ENCODE data around the gene C6orf15.
A peak's percentile ranks its signal among the peaks of the same experiment; 100 is the strongest.

C6orf15 gene

GRCh38 chr6:31112478-31112877 lies at the start of gene C6orf15:
C6orf15 (minus strand) TSS chr6:31112575; CDS start chr6:31112555, 20 bp downstream.
- DNase-seq = no peak

- DNase-seq = no peak
Observed at GRCh38 chr6:31161216-31162126, 49.1 kb upstream of the C6orf15 start.

- peak; percentile 7 for DNase-seq
Observed at GRCh38 chr6:31158863-31159855, 46.8 kb upstream of the C6orf15 start.

DNA sequence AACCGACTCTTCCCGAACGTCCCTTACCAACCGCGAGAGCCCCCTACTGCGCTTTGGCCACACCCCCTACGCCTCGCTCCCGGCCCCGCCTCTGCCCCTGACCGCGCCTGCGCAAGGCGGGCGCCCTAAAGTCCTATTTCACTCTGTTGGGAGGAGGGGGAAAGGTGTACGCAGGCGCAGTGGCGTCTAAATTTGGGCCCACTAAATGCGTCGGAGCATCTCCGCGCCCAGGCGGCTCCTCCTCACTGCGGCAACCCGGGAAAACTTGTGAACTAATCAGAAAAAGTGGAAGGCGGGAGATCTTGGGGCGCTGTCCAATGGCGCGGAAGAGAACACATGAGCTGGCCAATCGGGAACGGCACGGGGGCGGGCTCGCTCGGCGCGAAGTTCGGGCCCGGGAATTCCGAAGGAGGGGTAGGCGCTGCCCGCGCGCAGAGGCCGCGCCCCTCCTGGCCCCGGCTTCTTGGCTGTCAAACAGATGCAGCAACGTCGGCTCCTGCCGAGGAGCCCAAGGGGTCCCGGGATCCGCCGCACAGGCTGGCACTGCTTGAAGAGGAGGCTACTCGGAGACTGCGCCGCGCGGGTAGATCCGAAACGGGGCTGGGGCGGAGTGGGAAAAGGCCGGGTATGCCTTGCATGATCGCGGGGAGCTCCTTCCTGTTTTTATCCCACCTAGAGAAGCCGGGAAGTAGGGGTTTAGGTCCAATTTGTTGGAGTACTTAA lies 45.9 kb upstream of the C6orf15 start, which contains the start of gene TCF19:
Gene TCF19, plus strand, starts transcription at position 450 of the 723 bp plus-strand sequence. CDS start 881 bp downstream, outside the sequence.
- DNase-seq = peak; percentile 99

DNA sequence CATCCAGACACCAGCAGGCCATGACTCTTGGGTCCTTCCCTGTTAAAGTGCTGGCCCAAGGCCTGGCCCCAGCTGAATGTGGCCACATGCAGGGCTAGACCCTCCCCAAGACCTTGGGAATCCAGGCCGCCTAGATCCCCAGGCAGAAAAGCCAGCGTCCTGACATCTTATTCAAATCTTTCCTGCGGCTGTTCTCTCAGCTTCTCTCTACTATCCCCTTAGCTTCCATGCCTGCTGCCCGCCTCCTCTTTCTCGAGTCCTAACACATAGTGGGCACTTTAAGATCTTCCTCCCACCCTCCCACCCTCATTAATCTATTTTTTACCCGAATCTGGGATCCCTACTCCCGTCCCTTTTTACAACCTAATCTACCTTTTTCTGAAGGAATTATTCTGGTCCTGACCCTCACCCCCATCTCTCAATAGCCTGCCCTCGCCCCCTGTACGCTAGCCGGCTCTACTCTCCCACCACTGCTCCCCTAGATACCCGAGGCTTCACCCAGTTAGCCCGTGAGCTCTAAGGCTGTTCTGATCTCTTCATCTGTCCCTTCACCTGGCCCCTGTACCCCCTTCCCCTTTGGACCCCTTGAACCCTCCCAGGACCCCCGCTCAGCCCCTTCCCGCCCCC lies 45.3 kb upstream of the C6orf15 start, which contains the start of gene CCHCR1:
Gene CCHCR1, minus strand, starts transcription at position 290 of the 627 bp plus-strand sequence. Its CDS starts 202 bp downstream, at position 88.
- no peak for DNase-seq

GRCh38 chr6:31156641-31157040 lies 44.3 kb upstream of the C6orf15 start:
- no peak for DNase-seq

- DNase-seq = no peak
Observed at GRCh38 chr6:31154436-31154835, 42.1 kb upstream of the C6orf15 start.

DNA sequence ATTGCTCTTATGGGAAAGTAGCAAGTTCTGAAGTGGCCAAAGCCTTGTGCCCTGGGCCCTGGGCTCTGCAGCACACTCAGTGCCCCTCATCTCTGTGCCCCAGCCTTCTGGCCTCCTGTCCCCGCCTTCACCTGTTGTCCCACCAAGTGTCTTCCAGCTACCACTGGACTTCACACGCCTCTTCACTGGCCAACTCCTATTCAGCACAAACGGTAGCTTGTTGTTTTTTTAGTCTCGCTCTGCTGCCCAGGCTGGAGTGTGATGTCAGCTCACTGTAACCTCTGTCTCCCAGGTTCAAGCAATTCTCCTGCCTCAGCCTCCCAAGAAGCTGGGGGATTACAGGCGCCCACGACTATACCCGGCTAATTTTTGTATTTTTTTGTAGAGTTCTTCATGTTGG lies 40.4 kb upstream of the C6orf15 start:
- DNase-seq = no peak

- DNase-seq = no peak
Observed at GRCh38 chr6:31149827-31150447, 37.6 kb upstream of the C6orf15 start.

DNA sequence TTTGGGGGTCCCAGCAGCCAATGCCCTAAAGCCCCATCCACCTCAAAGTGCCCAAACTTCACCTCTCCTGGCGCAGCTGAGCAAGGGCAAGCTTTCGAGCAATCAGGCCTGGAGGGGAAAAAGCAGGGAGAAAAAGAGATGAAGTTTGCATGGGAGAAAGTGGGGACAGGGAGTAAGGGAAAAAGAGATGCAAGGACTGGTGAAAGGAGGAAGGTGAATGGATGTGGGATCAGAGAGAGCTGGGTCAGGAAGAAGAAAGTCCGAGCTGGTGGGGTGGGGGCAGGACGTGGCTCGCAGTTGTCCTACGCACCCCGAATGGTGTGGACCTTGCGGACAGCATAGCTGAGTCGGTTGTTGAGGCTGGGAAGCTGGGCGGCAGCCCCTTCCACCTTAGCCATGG lies 33.0 kb upstream of the C6orf15 start:
- DNase-seq = no peak

GRCh38 chr6:31144970-31145340 lies 32.6 kb upstream of the C6orf15 start:
- DNase-seq = no peak

DNA sequence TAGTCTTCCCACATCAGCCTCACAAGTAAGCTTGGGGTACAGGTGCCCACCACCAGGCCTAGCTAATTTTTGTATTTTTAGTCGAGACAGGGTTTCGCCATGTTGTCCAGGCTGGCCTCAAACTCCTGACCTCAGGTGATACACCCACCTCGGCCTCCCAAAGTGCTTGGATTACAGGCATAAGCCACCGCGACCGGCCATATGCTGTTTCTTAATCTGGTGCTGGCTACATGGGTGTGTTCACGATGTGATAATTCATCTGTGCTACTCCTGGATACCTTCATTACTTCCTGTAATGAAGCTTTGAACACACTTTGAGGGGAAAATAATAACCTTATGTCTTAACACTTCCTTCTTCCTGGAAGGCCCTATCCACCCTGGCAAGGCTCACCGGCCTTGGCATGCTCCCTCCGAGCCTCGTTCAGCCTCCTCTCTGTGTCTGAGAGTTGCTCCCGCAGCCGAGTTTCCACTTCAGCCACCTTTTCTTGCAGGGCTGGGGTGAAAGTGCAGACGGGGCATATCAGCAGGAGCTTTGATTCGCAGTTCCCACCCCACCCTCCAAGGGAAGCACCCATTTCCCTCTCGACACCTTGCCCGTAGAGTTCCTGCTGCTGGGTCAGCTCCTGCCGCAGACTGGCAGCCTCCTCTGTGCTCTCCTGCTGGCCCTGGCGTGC lies 32.1 kb upstream of the C6orf15 start:
- no peak for DNase-seq

GRCh38 chr6:31143148-31143547 lies 30.8 kb upstream of the C6orf15 start:
- no peak for DNase-seq

GRCh38 chr6:31142361-31142761 lies 30.0 kb upstream of the C6orf15 start:
- DNase-seq = no peak

DNA sequence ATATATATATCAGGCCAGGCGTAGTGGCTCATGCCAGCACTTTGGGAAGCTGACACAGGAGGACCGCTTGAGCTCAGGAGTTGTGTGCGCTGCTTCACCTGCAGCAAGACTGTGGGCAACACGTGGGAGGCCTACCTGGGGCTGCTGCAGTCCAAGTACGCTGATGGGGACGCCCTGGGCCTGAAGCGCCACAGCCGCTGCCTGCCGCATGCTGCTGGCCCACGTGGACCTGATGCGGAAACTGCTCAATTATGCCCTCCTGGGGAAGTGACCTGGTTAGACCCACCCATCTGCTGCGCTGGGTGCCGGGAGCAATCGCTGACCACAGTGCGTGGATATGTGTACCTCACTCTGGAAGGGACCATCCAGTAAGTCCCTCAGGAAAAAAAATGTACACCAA lies 28.3 kb upstream of the C6orf15 start:
- no peak for DNase-seq

DNA sequence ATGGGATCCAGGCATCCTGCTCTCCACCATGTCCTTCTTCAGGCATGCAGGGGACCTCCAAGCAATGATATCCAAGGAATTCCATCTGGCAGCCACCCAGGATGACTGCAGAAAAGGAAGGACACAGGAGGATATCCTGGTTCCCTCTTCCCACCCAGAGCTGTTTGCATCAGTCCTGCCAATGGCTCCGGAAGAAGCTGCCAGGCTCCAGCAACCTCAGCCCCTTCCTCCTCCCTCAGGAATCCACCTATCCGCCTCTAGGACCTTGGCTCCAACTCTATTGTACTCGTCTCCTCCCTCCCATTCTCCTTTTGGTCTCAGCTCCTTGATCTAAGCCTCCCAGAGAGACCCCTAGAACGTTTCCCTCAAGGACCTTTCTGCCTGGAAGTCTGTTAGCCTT lies 27.2 kb upstream of the C6orf15 start:
- DNase-seq = no peak

- no peak for DNase-seq
Observed at GRCh38 chr6:31138982-31139381, 26.6 kb upstream of the C6orf15 start, which contains the start of gene PSORS1C2. PSORS1C2 (minus strand) TSS chr6:31139066; CDS start chr6:31139026, 40 bp downstream.

GRCh38 chr6:31135710-31136109 lies 23.3 kb upstream of the C6orf15 start:
- no peak for DNase-seq

DNA sequence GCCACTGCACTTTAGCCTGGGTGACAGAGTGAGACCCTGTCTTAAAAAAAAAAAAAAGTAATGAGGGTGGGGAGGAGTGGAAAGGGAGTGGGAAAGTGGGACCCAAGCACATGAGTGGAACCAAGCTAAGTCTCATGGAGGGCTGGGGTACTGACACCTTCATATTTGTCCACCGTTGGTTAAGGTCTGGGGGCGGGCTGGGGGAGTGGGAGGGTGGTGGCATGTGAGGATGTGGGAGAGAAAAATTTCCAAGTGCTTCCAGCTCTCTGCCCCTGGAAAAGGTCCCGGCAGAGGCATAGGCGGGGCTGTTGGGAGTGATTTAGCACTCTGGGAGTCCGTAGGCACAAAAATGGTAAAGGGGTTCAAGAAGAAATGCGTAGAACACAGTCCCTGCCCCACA lies 20.4 kb upstream of the C6orf15 start:
- DNase-seq = no peak

GRCh38 chr6:31131595-31131994 lies 19.2 kb upstream of the C6orf15 start:
- DNase-seq = no peak

- DNase-seq = no peak
Observed at GRCh38 chr6:31130751-31131150, 18.4 kb upstream of the C6orf15 start.
